Measurements from ENCODE around the gene KCNJ2.

KCNJ2 gene

GRCh38 chr17:70172449-70172848 is 3.1 kb downstream of the KCNJ2 start:
- Histone ChIP-seq H3K9me3 (peaks cover 8% of the 10 kb centered on the region; the same call in 1 of the 2 replicates), H4K20me1 (peaks cover 57% of the 10 kb centered on the region), H3K4me3 (peak overlapping the region; percentile 75), H3K27ac (peak overlapping the region; percentile 25; the same call in 1 of the 2 replicates), H3K4me1 (peaks cover 56% of the 10 kb centered on the region), H3K27me3 (no peaks in the 10 kb centered on the region), H3K36me3 (peaks cover 39% of the 10 kb centered on the region), H3K4me2 (peak overlapping the region; percentile 76), H3K9ac (peak overlapping the region; percentile 52)
- no peak for TF ChIP-seq Cebpa-rat (IDR thresholded peaks at IDR 0.05)

GRCh38 chr17:70172923-70173322 is 3.6 kb downstream of the KCNJ2 start:
- no peaks in the 10 kb centered on the region for H3K27me3 ChIP-seq
- H3K4me1 ChIP-seq: peaks cover 56% of the 10 kb centered on the region
- no peak overlapping the region for H3K27ac ChIP-seq
- H3K4me3 ChIP-seq: peak overlapping the region; percentile 75
- H3K36me3 ChIP-seq: peaks cover 43% of the 10 kb centered on the region
- TF ChIP-seq Cebpa-rat (IDR thresholded peaks at IDR 0.05): no peak
- H3K4me2 ChIP-seq: peak overlapping the region; percentile 76
- H3K9me3 ChIP-seq: peaks cover 8% of the 10 kb centered on the region; the same call in 1 of the 2 replicates
- peak overlapping the region; percentile 52 for H3K9ac ChIP-seq
- H4K20me1 ChIP-seq: peaks cover 62% of the 10 kb centered on the region

- Histone ChIP-seq H4K20me1 (peaks cover 70% of the 10 kb centered on the region), H3K27me3 (no peaks in the 10 kb centered on the region), H3K9me3 (peaks cover 8% of the 10 kb centered on the region; the same call in 1 of the 2 replicates), H3K9ac (peak overlapping the region; percentile 16; the same call in 1 of the 2 replicates), H3K27ac (no peak overlapping the region), H3K36me3 (peaks cover 43% of the 10 kb centered on the region), H3K4me1 (peaks cover 57% of the 10 kb centered on the region), H3K4me2 (peak overlapping the region; percentile 76), H3K4me3 (peak overlapping the region; percentile 75; the same call in 1 of the 2 replicates)
- no peak for TF ChIP-seq Cebpa-rat (IDR thresholded peaks at IDR 0.05)
These were observed 4.3 kb downstream of the KCNJ2 start for GRCh38 chr17:70173681-70174080.

- Histone ChIP-seq H3K4me1 (peaks cover 12% of the 10 kb centered on the region), H3K27ac (no peak overlapping the region), H3K4me3 (no peak overlapping the region), H3K27me3 (no peaks in the 10 kb centered on the region), H3K36me3 (peaks cover 21% of the 10 kb centered on the region), H4K20me1 (peaks cover 60% of the 10 kb centered on the region), H3K9me3 (no peaks in the 10 kb centered on the region), H3K9ac (no peak overlapping the region), H3K4me2 (no peak overlapping the region)
- no peak for TF ChIP-seq Cebpa-rat (IDR thresholded peaks at IDR 0.05)
These were observed 12.0 kb downstream of the KCNJ2 start for GRCh38 chr17:70181376-70181775.

- Histone ChIP-seq H3K4me2 (no peak overlapping the region), H3K4me1 (peaks cover 12% of the 10 kb centered on the region), H3K36me3 (peaks cover 17% of the 10 kb centered on the region), H3K27ac (no peak overlapping the region), H3K27me3 (no peaks in the 10 kb centered on the region), H3K9ac (no peak overlapping the region), H3K9me3 (no peaks in the 10 kb centered on the region), H4K20me1 (peaks cover 56% of the 10 kb centered on the region), H3K4me3 (no peak overlapping the region)
- TF ChIP-seq Cebpa-rat (IDR thresholded peaks at IDR 0.05): no peak
These were observed 12.5 kb downstream of the KCNJ2 start for GRCh38 chr17:70181866-70182265.

GRCh38 chr17:70183508-70183907 is 14.2 kb downstream of the KCNJ2 start:
- peaks cover 7% of the 10 kb centered on the region; the same call in 1 of the 2 replicates for H3K36me3 ChIP-seq
- no peak overlapping the region for H3K4me2 ChIP-seq
- H3K4me3 ChIP-seq: no peak overlapping the region
- no peaks in the 10 kb centered on the region for H3K27me3 ChIP-seq
- H3K4me1 ChIP-seq: no peaks in the 10 kb centered on the region; the same call in 1 of the 2 replicates
- no peaks in the 10 kb centered on the region for H3K9me3 ChIP-seq
- peaks cover 39% of the 10 kb centered on the region for H4K20me1 ChIP-seq
- no peak overlapping the region for H3K9ac ChIP-seq
- no peak for TF ChIP-seq Cebpa-rat (IDR thresholded peaks at IDR 0.05)
- no peak overlapping the region for H3K27ac ChIP-seq

- H3K4me3 ChIP-seq: no peak overlapping the region
- TF ChIP-seq Cebpa-rat (IDR thresholded peaks at IDR 0.05): no peak
- H4K20me1 ChIP-seq: peaks cover 32% of the 10 kb centered on the region
- H3K27me3 ChIP-seq: no peaks in the 10 kb centered on the region
- H3K9ac ChIP-seq: no peak overlapping the region
- H3K27ac ChIP-seq: no peak overlapping the region
- H3K9me3 ChIP-seq: no peaks in the 10 kb centered on the region
- no peak overlapping the region for H3K4me2 ChIP-seq
- no peaks in the 10 kb centered on the region; the same call in 1 of the 2 replicates for H3K4me1 ChIP-seq
- peaks cover 4% of the 10 kb centered on the region; the same call in 1 of the 2 replicates for H3K36me3 ChIP-seq
These were observed 14.9 kb downstream of the KCNJ2 start for GRCh38 chr17:70184207-70184606.

GRCh38 chr17:70184770-70185169 is 15.4 kb downstream of the KCNJ2 start:
- H3K4me2 ChIP-seq: no peak overlapping the region
- H3K36me3 ChIP-seq: no peaks in the 10 kb centered on the region; the same call in 1 of the 2 replicates
- peaks cover 27% of the 10 kb centered on the region for H4K20me1 ChIP-seq
- no peak overlapping the region for H3K9ac ChIP-seq
- H3K27me3 ChIP-seq: no peaks in the 10 kb centered on the region
- no peak for TF ChIP-seq Cebpa-rat (IDR thresholded peaks at IDR 0.05)
- H3K27ac ChIP-seq: no peak overlapping the region
- no peak overlapping the region for H3K4me3 ChIP-seq
- no peaks in the 10 kb centered on the region for H3K9me3 ChIP-seq
- H3K4me1 ChIP-seq: no peaks in the 10 kb centered on the region

- no peak overlapping the region for H3K4me2 ChIP-seq
These were observed 16.0 kb downstream of the KCNJ2 start for GRCh38 chr17:70185285-70185684.

GRCh38 chr17:70187383-70187782 is 18.1 kb downstream of the KCNJ2 start:
- Histone ChIP-seq H3K9me3 (no peaks in the 10 kb centered on the region), H3K4me3 (no peak overlapping the region), H3K27me3 (no peaks in the 10 kb centered on the region), H3K27ac (no peak overlapping the region), H3K4me2 (no peak overlapping the region), H4K20me1 (peaks cover under 1% of the 10 kb centered on the region; the same call in 1 of the 2 replicates), H3K9ac (no peak overlapping the region), H3K36me3 (no peaks in the 10 kb centered on the region), H3K4me1 (no peaks in the 10 kb centered on the region)
- no peak for TF ChIP-seq Cebpa-rat (IDR thresholded peaks at IDR 0.05)

More at GRCh38 chr17:70185285-70185684, 16.0 kb downstream of the KCNJ2 start:
- Histone ChIP-seq H3K36me3 (no peaks in the 10 kb centered on the region; the same call in 1 of the 2 replicates), H3K9ac (no peak overlapping the region), H3K27ac (no peak overlapping the region), H3K9me3 (no peaks in the 10 kb centered on the region), H3K4me1 (no peaks in the 10 kb centered on the region), H4K20me1 (peaks cover 21% of the 10 kb centered on the region), H3K27me3 (no peaks in the 10 kb centered on the region), H3K4me3 (no peak overlapping the region)
- TF ChIP-seq Cebpa-rat (IDR thresholded peaks at IDR 0.05): no peak
